Measurements from ENCODE around the gene ZNF385C.
A peak's percentile ranks its signal among the peaks of the same experiment; 100 is the strongest.

Gene ZNF385C

DNA sequence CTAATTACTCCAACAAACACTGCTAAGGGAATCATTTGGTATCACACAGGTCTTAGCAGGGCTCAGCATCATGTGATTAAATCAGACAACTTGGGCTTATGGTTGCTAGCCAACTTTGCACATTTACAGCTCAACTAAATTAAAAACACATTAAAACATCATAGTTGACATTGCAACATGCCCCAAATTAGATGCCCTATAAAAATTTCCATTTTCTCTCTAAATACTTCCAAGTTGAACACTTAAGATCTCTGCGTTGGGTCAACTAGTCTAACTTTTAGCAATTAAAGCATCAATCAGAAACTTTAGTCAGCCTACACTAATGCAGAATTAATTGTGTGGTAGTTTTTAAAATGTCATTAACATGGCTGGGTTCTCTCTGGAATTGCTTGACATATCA is 93.1 kb downstream of the ZNF385C start:
- Histone ChIP-seq H3K79me2 (ENCODE audit: control insufficient read depth, insufficient read depth, low read length) (peaks cover 67% of the 10 kb centered on the region), H3K36me3 (ENCODE audit: control insufficient read depth, insufficient read depth, low read length) (no peaks in the 10 kb centered on the region), H3K18ac (ENCODE audit: low read length) (no peak overlapping the region), H3K9ac (ENCODE audit: low read length) (no peak overlapping the region), H3K79me1 (ENCODE audit: low read length) (peaks cover 25% of the 10 kb centered on the region), H2BK15ac (replicated peaks; ENCODE audit: low read depth) (no peak overlapping the region), H2AK5ac (ENCODE audit: low read length) (no peak overlapping the region), H3K27me3 (ENCODE audit: insufficient read depth, low read length, poor library complexity) (no peaks in the 10 kb centered on the region), H3K56ac (ENCODE audit: low read length) (no peak overlapping the region), H4K5ac (ENCODE audit: low read length) (no peak overlapping the region), H3K4me3 (ENCODE audit: low read length) (no peak overlapping the region), H3K4ac (ENCODE audit: low read depth, low read length) (no peak overlapping the region), H3K23ac (ENCODE audit: low read length) (no peak overlapping the region), H3K27ac (ENCODE audit: low read depth, low read length) (no peak overlapping the region), H2BK5ac (ENCODE audit: low read length) (no peak overlapping the region), H4K8ac (ENCODE audit: low read depth, low read length) (no peak overlapping the region), H3K4me2 (ENCODE audit: low read length) (no peak overlapping the region), H2BK120ac (ENCODE audit: low read depth, low read length) (no peak overlapping the region), H3K4me1 (ENCODE audit: control insufficient read depth, low read depth, low read length) (no peaks in the 10 kb centered on the region)
- WGBS (ENCODE audit: extremely low coverage, insufficient coverage, low lambda C conversion rate), result no CpG with 5 or more reads among the region's 1 CpG
- no peak for DNase-seq

DNA sequence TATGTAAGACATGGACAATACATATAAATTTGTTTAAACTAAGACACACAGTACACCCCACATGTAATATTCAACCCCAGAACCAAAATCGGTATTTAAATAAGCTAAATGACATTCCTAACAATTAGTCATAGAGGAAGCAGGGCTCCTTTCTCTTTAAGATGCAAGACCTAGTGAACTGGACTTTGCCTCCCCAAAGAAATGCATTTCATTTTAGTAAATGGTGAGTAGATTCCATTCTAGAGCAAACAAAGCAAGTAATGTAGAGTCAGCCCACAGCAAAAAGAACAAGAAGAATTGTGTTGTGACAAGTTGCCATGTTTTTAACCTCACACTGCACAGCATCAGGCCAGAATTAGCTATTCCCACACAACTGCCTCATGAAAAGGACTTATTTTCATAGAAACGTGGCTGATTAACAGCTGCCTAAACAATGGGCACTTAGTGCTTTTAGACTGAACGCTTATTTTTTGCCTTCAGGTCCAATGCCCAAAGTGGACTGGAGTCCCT is 95.4 kb downstream of the ZNF385C start:
- Histone ChIP-seq H3K9ac (ENCODE audit: low read length) (no peak overlapping the region), H3K4me1 (ENCODE audit: control insufficient read depth, low read depth, low read length) (no peaks in the 10 kb centered on the region), H3K79me2 (ENCODE audit: control insufficient read depth, insufficient read depth, low read length) (peaks cover 51% of the 10 kb centered on the region), H2BK5ac (ENCODE audit: low read length) (no peak overlapping the region), H3K27ac (ENCODE audit: low read depth, low read length) (no peak overlapping the region), H4K8ac (ENCODE audit: low read depth, low read length) (no peak overlapping the region), H3K36me3 (ENCODE audit: control insufficient read depth, insufficient read depth, low read length) (peaks cover 3% of the 10 kb centered on the region), H3K4ac (ENCODE audit: low read depth, low read length) (no peak overlapping the region), H2BK15ac (replicated peaks; ENCODE audit: low read depth) (no peak overlapping the region), H2BK120ac (ENCODE audit: low read depth, low read length) (no peak overlapping the region), H3K56ac (ENCODE audit: low read length) (no peak overlapping the region), H4K5ac (ENCODE audit: low read length) (no peak overlapping the region), H3K4me3 (ENCODE audit: low read length) (no peak overlapping the region), H3K27me3 (ENCODE audit: insufficient read depth, low read length, poor library complexity) (no peaks in the 10 kb centered on the region), H2AK5ac (ENCODE audit: low read length) (no peak overlapping the region), H3K23ac (ENCODE audit: low read length) (no peak overlapping the region), H3K79me1 (ENCODE audit: low read length) (peaks cover 23% of the 10 kb centered on the region), H3K4me2 (ENCODE audit: low read length) (no peak overlapping the region), H3K18ac (ENCODE audit: low read length) (no peak overlapping the region)
- no CpG with 5 or more reads among the region's 3 CpGs for WGBS (ENCODE audit: extremely low coverage, insufficient coverage, low lambda C conversion rate)
- DNase-seq, result no peak

DNA sequence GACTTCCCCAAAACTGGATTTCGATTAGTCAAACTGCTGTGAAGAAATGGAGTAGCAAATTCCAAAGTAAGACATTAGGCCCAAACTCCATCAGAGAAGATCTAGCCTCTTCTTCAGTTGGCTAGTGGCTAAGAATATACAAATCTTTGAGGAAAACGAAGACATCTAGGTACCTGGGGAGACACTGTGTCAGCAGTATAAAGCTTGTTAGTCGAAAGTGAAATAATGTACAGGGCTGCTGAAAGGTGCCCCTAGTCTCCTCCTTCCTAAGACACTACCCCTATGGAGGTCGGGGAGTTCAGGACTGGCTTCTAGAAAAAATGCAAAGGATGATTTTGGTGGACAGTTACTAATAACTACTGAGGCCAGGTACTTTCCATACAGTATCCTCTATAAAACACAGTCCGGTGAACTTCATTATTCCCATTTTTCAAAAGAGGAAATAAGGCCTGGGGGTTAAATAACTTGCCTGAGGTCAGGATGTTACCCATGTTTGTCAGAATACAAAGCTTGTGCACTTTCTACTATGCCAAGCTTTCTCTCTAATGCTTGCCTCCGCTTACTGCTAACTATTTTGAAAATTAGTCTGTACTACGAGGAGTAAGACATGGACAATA is 96.0 kb downstream of the ZNF385C start:
- DNase-seq, result no peak
- no CpG with 5 or more reads among the region's 7 CpGs for WGBS (ENCODE audit: extremely low coverage, insufficient coverage, low lambda C conversion rate)

DNA sequence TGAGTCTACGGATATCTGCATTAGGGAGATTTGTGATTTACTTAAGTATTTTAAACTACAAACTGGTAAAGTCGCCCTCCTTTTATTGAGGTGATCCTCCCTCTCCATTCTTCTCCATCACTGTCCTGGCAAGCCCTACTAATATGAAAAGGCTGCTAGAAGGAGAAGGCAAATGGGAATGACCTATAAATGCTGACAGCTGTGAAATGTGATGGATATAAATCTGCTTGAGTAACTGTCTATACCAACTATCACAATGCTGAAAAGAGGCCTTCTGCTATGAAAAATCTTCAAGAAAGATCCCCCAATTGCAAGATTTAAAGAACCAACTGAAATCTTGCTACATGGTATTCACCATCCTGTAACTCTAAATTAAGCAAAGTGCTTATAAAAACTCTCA is 96.5 kb downstream of the ZNF385C start:
- H2BK15ac ChIP-seq (replicated peaks; ENCODE audit: low read depth), result no peak overlapping the region
- peaks cover 44% of the 10 kb centered on the region for H3K79me2 ChIP-seq (ENCODE audit: control insufficient read depth, insufficient read depth, low read length)
- H3K23ac ChIP-seq (ENCODE audit: low read length), result no peak overlapping the region
- H3K79me1 ChIP-seq (ENCODE audit: low read length), result peaks cover 23% of the 10 kb centered on the region
- no peak overlapping the region for H2BK5ac ChIP-seq (ENCODE audit: low read length)
- H3K4me3 ChIP-seq (ENCODE audit: low read length), result no peak overlapping the region
- H3K27me3 ChIP-seq (ENCODE audit: insufficient read depth, low read length, poor library complexity), result no peaks in the 10 kb centered on the region
- no peak overlapping the region for H2BK120ac ChIP-seq (ENCODE audit: low read depth, low read length)
- DNase-seq, result no peak
- H3K4me2 ChIP-seq (ENCODE audit: low read length), result no peak overlapping the region
- H3K36me3 ChIP-seq (ENCODE audit: control insufficient read depth, insufficient read depth, low read length), result peaks cover 10% of the 10 kb centered on the region
- H3K27ac ChIP-seq (ENCODE audit: low read depth, low read length), result no peak overlapping the region
- no peaks in the 10 kb centered on the region for H3K4me1 ChIP-seq (ENCODE audit: control insufficient read depth, low read depth, low read length)
- WGBS (ENCODE audit: extremely low coverage, insufficient coverage, low lambda C conversion rate), result no CpG with 5 or more reads among the region's 2 CpGs
- no peak overlapping the region for H3K18ac ChIP-seq (ENCODE audit: low read length)
- H3K9ac ChIP-seq (ENCODE audit: low read length), result no peak overlapping the region
- H3K4ac ChIP-seq (ENCODE audit: low read depth, low read length), result no peak overlapping the region
- no peak overlapping the region for H2AK5ac ChIP-seq (ENCODE audit: low read length)
- no peak overlapping the region for H4K8ac ChIP-seq (ENCODE audit: low read depth, low read length)
- no peak overlapping the region for H4K5ac ChIP-seq (ENCODE audit: low read length)
- H3K56ac ChIP-seq (ENCODE audit: low read length), result no peak overlapping the region

More for the DNA sequence above, 96.0 kb downstream of the ZNF385C start:
- Histone ChIP-seq H4K8ac (ENCODE audit: low read depth, low read length) (peak overlapping the region; percentile 39), H3K79me1 (ENCODE audit: low read length) (peaks cover 23% of the 10 kb centered on the region), H2AK5ac (ENCODE audit: low read length) (no peak overlapping the region), H3K4ac (ENCODE audit: low read depth, low read length) (no peak overlapping the region), H3K4me2 (ENCODE audit: low read length) (no peak overlapping the region), H3K56ac (ENCODE audit: low read length) (no peak overlapping the region), H3K4me3 (ENCODE audit: low read length) (no peak overlapping the region), H3K27me3 (ENCODE audit: insufficient read depth, low read length, poor library complexity) (no peaks in the 10 kb centered on the region), H3K79me2 (ENCODE audit: control insufficient read depth, insufficient read depth, low read length) (peaks cover 48% of the 10 kb centered on the region), H3K27ac (ENCODE audit: low read depth, low read length) (no peak overlapping the region), H3K4me1 (ENCODE audit: control insufficient read depth, low read depth, low read length) (no peaks in the 10 kb centered on the region), H3K9ac (ENCODE audit: low read length) (no peak overlapping the region), H2BK15ac (replicated peaks; ENCODE audit: low read depth) (no peak overlapping the region), H3K36me3 (ENCODE audit: control insufficient read depth, insufficient read depth, low read length) (peaks cover 5% of the 10 kb centered on the region), H3K18ac (ENCODE audit: low read length) (no peak overlapping the region), H3K23ac (ENCODE audit: low read length) (no peak overlapping the region), H4K5ac (ENCODE audit: low read length) (no peak overlapping the region), H2BK120ac (ENCODE audit: low read depth, low read length) (no peak overlapping the region), H2BK5ac (ENCODE audit: low read length) (no peak overlapping the region)

DNA sequence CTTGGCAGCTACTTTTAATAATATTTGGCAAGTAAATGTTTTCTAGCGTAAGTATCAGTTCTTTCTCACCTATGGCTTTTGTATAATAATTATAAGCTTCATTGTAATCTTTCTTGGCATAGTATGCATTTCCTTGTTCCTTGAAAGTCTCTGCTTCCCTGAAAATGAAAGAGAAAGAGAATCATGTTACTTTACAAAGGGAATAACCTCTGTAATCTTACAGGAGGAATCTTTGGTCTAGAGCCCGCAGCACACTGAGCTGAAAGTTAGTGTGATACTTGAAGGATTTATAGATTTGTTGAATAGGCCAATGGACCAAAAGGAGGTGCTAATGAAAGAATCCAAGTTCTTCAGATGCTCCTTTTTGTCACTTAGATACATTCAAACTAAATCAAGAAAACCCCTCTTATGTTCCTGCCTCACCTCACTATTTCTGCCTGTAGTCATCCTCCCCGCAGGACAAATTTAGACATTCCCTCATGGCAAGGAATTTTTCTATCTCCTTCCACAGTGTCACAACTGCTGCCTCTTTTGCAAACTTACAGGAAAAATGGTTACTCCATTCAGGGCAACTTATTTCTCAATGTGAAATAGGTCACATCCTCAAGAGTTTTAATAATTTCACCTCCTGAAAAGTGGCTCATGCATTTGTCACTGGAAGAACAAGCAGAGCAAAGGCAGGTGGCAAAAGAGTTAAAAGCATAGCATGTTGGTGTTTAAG is 97.7 kb downstream of the ZNF385C start:
- Histone ChIP-seq H3K4me2 (ENCODE audit: low read length) (no peak overlapping the region), H4K5ac (ENCODE audit: low read length) (no peak overlapping the region), H3K79me2 (ENCODE audit: control insufficient read depth, insufficient read depth, low read length) (peaks cover 38% of the 10 kb centered on the region), H2BK15ac (replicated peaks; ENCODE audit: low read depth) (no peak overlapping the region), H4K8ac (ENCODE audit: low read depth, low read length) (no peak overlapping the region), H2AK5ac (ENCODE audit: low read length) (no peak overlapping the region), H2BK5ac (ENCODE audit: low read length) (no peak overlapping the region), H3K18ac (ENCODE audit: low read length) (no peak overlapping the region), H3K4ac (ENCODE audit: low read depth, low read length) (no peak overlapping the region), H3K4me1 (ENCODE audit: control insufficient read depth, low read depth, low read length) (no peaks in the 10 kb centered on the region), H3K4me3 (ENCODE audit: low read length) (no peak overlapping the region), H3K27me3 (ENCODE audit: insufficient read depth, low read length, poor library complexity) (no peaks in the 10 kb centered on the region), H3K9ac (ENCODE audit: low read length) (no peak overlapping the region), H3K36me3 (ENCODE audit: control insufficient read depth, insufficient read depth, low read length) (peaks cover 10% of the 10 kb centered on the region), H3K56ac (ENCODE audit: low read length) (no peak overlapping the region), H3K79me1 (ENCODE audit: low read length) (peaks cover 23% of the 10 kb centered on the region), H3K23ac (ENCODE audit: low read length) (no peak overlapping the region), H2BK120ac (ENCODE audit: low read depth, low read length) (no peak overlapping the region), H3K27ac (ENCODE audit: low read depth, low read length) (no peak overlapping the region)
- no peak for DNase-seq
- WGBS (ENCODE audit: extremely low coverage, insufficient coverage, low lambda C conversion rate), result no CpG with 5 or more reads among the region's 3 CpGs

All from mesendoderm (in vitro differentiated cells).